Measurements from ENCODE around the gene FASTKD1. TPM values are rescaled to one million over a fixed set of nuclear protein-coding genes. Genes with fewer than 3 reads are reported as not detected.
"Not testable (repeated sequence)": the region's sequence is repeated elsewhere in the genome, so short reads cannot be mapped to it uniquely, and the experiment has no call there.

FASTKD1 gene
- polyA plus RNA-seq, 1 donor, result 30.0 TPM

DNA sequence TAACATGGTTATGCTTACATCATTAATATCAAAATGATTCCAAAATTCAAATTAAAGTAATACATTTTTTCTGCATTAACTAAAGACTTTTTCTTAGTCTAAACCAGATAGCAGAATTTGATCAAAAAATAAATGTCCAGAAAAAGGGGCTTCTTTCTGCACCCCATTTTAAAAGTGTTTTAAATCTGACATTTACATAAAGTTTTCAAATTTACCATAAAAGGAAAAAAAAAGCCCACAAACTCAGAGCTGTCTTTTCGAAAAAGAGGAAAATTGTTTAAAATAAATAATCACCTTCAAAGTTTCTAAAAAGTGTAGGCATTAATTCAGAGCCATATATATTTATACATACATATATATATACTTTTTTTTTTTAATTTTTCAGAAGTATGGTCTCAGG, 1.5 kb downstream of the FASTKD1 start:
- DNase-seq (ENCODE audit: low read depth), result no peak

- DNase-seq (ENCODE audit: low read depth), result no peak
These were observed 2.1 kb downstream of the FASTKD1 start for GRCh38 chr2:169571571-169571970.

DNA sequence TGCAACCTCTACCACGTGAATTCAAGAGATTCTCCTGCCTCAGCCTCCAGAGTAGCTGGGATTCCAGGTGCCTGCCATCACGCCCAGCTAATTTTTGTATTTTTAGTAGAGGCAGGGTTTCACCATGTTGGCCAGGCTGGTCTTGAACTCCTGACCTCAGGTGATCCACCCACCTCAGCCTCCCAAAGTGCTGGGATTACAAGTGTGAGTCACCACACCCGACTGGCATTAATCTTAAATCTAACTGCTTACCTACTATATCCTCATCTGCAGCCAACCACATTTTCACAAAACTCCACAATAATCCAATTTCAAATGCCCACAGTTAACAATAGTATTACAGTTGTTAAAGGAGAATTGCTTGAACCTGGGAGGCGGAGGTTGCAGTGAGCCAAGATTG, 2.9 kb downstream of the FASTKD1 start:
- DNase-seq (ENCODE audit: low read depth), result not testable (repeated sequence)

DNA sequence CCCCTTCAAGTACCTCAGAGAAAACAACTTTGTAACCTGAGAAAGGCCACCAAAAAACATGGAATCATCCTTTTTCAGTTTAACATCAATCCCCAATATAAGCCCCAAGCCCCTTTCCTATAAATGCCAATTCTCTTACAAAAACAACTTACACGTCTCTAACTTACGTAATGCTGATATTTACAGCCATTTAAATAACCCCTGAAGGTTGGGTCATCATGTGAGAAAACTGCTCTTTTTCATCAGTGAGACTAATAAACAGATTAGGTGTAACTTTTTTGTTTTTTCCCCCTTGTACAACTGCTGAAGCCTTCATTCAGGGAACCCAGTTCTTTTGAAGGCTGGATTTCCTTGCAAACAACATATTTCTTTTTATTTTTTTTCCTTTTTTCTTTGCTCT, 3.7 kb downstream of the FASTKD1 start:
- DNase-seq (ENCODE audit: low read depth), result no peak

- DNase-seq (ENCODE audit: low read depth), result no peak
These were observed 8.0 kb downstream of the FASTKD1 start for GRCh38 chr2:169565686-169566085.

DNA sequence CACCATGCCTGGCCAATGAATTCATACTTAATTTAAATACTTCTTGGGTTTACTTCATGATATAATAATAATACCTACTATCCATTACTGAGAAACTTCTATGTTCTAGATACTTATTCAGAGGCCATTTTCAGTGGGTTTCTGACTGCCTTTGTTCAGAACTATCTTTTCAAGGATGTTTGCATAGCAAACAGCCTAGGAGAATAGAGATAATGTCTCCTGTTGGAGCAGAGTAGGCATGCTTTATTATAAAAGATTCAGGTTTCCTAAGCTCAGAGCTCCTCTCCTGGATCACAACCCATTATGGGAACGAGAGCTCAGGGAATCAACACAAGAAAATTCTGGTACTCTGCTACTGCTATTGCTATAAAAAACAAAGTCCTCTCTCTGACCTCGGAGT, 11.1 kb downstream of the FASTKD1 start:
- no peak for DNase-seq (ENCODE audit: low read depth)

DNA sequence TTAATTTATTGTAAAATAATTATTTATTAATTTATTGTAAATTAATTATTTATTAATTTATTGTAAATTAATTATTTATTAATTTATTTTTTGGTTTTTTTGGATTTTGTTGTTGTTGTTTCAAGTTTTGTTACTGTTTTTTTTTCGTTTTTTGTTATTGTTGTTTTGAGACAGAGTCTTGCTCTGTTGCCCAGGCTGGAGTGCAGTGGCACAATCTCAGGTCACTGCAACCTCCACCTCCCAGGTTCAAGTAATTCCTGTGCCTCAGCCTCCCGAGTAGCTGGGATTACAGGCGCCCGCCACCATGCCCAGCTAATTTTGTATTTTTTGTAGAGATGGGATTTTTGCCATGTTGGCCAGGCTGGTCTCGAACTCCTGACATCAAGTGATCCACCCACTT, 11.6 kb downstream of the FASTKD1 start:
- not testable (repeated sequence) for DNase-seq (ENCODE audit: low read depth)

- no peak for DNase-seq (ENCODE audit: low read depth)
These were observed 12.3 kb downstream of the FASTKD1 start for GRCh38 chr2:169561364-169561763.

GRCh38 chr2:169546756-169547155, 26.9 kb downstream of the FASTKD1 start:
- no peak for DNase-seq (ENCODE audit: low read depth)

- no peak for DNase-seq (ENCODE audit: low read depth)
These were observed 31.2 kb downstream of the FASTKD1 start for GRCh38 chr2:169542433-169542832.

DNA sequence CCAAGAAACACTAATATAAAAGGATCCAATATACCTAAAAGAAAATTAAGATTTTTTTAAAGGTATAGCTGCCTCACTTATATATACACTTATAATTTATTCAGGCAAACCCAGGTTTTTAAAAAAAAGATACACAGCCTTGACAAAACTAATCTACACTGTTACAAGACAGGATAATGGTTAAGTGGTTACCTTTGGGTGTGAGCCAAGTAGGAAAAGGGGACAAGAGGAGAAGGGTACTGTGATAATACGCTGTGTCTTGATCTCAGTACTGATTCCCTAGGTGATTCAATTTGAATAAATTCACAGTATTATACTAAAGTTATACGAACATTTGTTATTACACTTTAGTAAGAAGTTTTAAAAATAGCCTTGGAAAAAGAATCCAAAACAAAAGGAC, 33.5 kb downstream of the FASTKD1 start:
- no peak for DNase-seq (ENCODE audit: low read depth)

- not testable (repeated sequence) for DNase-seq (ENCODE audit: low read depth)
These were observed 34.2 kb downstream of the FASTKD1 start for GRCh38 chr2:169539460-169539859.

DNA sequence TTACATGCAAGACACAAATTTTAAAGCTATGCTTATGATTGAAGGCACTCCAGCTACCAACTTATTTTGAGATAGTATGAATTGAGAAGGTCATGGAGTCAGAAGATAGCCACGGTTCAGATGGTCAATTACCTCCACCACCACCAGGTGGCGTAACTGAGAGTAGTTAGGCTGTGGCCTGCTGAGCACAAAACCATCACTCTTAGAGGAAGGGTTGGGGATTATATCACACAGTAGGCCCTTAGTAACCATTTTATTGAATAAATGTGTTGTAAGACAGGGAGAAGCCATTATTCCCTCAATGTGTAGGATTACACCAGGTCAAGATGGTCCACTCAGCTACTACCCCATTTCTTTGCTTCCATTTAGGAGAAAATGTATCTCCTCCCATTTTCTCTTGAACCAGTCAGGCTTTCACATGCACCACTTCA, 45.4 kb downstream of the FASTKD1 start:
- no peak for DNase-seq (ENCODE audit: low read depth)

GRCh38 chr2:169526451-169526850, 47.2 kb downstream of the FASTKD1 start:
- no peak for DNase-seq (ENCODE audit: low read depth)

DNA sequence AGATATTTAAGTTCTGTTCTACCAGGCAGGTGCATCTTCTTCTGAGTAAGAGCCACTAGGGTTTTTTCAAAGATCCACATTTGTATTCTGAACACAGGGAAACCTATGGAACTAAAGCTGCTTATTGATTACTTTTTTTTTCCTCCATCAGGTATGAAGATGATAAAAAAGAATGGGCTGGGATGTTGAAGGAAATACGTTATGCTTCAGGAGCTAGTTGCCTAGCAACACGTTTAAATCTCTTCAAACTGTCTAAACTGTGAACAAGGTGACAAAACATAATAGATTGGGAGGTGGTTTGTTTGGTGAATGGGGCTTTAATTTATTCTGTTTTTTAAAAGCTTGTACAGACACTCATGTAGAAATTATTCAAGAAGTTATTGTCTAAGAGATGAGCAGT, 48.2 kb downstream of the FASTKD1 start:
- no peak for DNase-seq (ENCODE audit: low read depth)

GRCh38 chr2:169523681-169524080, 50.0 kb downstream of the FASTKD1 start:
- no peak for DNase-seq (ENCODE audit: low read depth)

DNA sequence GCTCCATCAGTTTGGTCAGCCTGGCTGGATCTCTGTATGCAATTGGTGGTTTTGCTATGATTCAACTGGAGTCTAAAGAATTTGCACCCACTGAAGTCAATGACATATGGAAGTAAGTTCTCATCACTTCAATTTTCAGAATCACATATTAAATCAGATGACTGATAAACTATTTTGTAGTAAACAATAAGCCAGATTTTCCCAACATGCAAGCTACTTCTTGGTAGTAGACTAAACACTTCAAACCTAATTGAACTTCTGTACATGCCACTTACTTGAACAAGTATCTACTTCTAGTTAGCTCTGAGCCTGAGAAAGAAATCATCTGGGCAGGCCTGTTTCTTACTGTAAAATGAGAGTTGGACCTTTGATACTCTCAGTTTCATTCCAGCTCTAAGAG, 52.8 kb downstream of the FASTKD1 start:
- no peak for DNase-seq (ENCODE audit: low read depth)

DNA sequence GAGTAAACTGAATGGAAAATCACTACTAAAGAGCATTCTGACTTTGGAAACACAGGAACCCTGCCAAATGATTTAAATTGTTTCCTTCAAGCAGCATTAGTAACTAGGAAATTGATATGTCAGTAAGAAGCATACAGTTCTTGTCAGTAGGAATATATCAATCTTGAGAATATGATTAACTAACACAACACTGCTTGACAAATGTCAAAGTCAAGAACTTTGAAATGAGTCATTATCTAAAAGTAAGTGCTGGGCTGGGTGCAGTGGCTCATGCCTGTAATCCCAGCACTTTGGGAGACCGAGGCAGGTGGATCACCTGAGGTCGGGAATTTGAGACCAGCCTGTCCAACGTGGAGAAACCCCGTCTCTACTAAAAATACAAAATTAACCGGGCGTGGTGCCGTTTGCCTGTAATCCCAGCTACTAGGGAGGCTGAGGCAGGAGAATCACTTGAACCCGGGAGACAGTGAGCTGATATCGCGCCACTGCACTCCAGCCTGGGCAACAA, 57.1 kb downstream of the FASTKD1 start:
- DNase-seq (ENCODE audit: low read depth), result not testable (repeated sequence)

GRCh38 chr2:169514758-169515157, 58.9 kb downstream of the FASTKD1 start:
- not testable (repeated sequence) for DNase-seq (ENCODE audit: low read depth)

DNA sequence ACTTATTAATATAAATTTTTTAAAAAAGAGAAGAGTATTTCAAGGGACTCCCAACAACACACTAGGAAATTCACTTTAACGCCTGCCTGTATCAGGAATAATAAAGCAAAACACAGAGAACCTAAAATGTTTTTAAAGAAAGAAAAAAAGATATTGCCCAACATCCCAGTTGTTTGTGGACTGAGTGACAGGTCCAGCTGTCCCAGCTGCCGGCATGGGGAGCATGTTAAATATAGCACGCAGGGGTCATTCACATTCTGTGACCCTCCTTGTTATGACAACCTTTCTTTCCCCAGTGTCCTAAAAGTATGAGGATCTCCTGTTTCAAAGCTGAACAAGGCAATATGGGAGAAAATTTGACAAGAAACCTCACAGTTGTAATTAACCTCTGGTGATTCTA, 59.7 kb downstream of the FASTKD1 start:
- DNase-seq (ENCODE audit: low read depth), result no peak

- DNase-seq (ENCODE audit: low read depth), result no peak
These were observed 60.6 kb downstream of the FASTKD1 start for GRCh38 chr2:169513094-169513493.

GRCh38 chr2:169512525-169512924, 61.1 kb downstream of the FASTKD1 start:
- no peak for DNase-seq (ENCODE audit: low read depth)

DNA sequence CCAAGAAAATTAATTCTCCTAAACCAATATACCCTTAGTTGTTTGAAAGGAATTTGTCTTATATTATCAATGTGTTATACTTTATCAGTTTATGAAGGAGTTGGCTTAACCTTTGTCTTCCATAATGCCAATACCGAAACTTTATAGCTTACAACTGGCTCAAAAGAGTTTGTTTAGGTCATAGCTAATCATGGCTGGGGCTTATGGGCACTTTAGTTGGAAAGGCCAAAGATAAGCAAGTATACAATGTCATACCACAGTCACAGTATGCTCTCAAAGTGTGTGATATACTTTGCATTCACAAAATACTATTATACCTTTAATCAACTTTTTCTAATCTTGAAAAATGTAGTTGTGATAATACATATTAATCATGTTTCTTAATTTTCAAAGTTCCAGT, 61.8 kb downstream of the FASTKD1 start:
- DNase-seq (ENCODE audit: low read depth), result no peak

DNA sequence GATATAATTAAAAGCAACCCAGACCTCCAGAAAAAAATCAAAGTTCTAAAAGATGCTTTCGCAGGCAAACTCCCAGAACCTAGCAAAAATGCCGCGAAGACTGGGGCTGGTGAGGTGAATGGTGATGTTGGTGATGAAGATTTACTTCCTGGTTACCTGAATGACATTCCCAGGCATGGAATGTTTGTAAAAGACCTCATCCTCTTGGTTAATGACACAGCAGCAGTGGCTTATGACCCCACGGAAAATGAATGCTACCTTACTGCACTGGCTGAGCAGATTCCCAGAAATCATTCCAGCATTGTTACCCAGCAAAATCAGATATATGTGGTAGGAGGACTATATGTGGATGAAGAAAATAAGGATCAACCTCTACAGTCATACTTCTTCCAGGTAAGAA, 63.2 kb downstream of the FASTKD1 start:
- no peak for DNase-seq (ENCODE audit: low read depth)

DNA sequence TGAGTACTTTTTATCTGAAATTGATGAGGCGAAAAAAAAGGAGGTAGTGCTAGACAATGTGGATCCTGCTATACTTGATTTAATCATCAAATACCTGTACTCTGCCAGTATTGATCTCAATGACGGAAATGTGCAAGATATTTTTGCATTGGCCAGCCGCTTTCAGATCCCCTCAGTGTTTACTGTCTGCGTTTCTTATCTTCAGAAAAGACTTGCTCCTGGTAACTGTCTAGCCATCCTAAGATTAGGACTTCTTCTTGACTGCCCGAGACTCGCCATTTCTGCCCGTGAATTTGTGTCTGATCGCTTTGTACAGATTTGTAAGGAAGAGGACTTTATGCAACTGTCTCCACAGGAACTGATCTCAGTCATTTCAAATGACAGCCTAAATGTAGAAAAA, 63.7 kb downstream of the FASTKD1 start:
- DNase-seq (ENCODE audit: low read depth), result no peak
